ENCODE results near the gene CAMKV. TPM values are rescaled to one million over a fixed set of nuclear protein-coding genes. Genes with fewer than 3 reads are reported as not detected.
A peak's percentile ranks its signal among the peaks of the same experiment; 100 is the strongest.

CAMKV gene
- total RNA-seq, 1 donor from 2014 or later: not detected

GRCh38 chr3:49868862-49869466, 742 bp downstream of the CAMKV start:
- no peaks in the 10 kb centered on the region for H3K9me3 Mint-ChIP-seq
- H3K36me3 Mint-ChIP-seq: no peaks in the 10 kb centered on the region
- no peak for DNase-seq (ENCODE audit: low spot score in 2 of 2, unreplicated experiment in 2 of 2)
- H3K4me1 Mint-ChIP-seq: no peaks in the 10 kb centered on the region
- H3K27me3 Mint-ChIP-seq (ENCODE audit: low read depth): peaks cover 78% of the 10 kb centered on the region
- no peak overlapping the region for H3K4me3 Mint-ChIP-seq
- TF ChIP-seq CTCF (IDR thresholded peaks at IDR 0.05; ENCODE audit: unreplicated experiment): no peak
- no peak overlapping the region for H3K27ac Mint-ChIP-seq

GRCh38 chr3:49867871-49868321, 1.8 kb downstream of the CAMKV start:
- TF ChIP-seq CTCF (IDR thresholded peaks at IDR 0.05; ENCODE audit: unreplicated experiment): no peak
- peak in 1 of 2 experiments; percentile 62 for DNase-seq (ENCODE audit: low spot score in 2 of 2, unreplicated experiment in 2 of 2)
- H3K36me3 Mint-ChIP-seq: no peaks in the 10 kb centered on the region
- H3K9me3 Mint-ChIP-seq: no peaks in the 10 kb centered on the region
- no peaks in the 10 kb centered on the region for H3K4me1 Mint-ChIP-seq
- H3K27ac Mint-ChIP-seq: no peak overlapping the region
- H3K4me3 Mint-ChIP-seq: no peak overlapping the region
- peaks cover 88% of the 10 kb centered on the region for H3K27me3 Mint-ChIP-seq (ENCODE audit: low read depth)

GRCh38 chr3:49867400-49867799, 2.3 kb downstream of the CAMKV start:
- Mint-ChIP-seq H3K36me3 (no peaks in the 10 kb centered on the region), H3K27me3 (ENCODE audit: low read depth) (peaks cover 91% of the 10 kb centered on the region), H3K4me3 (no peak overlapping the region), H3K27ac (no peak overlapping the region), H3K4me1 (no peaks in the 10 kb centered on the region), H3K9me3 (no peaks in the 10 kb centered on the region)
- DNase-seq (ENCODE audit: low spot score in 2 of 2, unreplicated experiment in 2 of 2): no peak
- TF ChIP-seq CTCF (IDR thresholded peaks at IDR 0.05; ENCODE audit: unreplicated experiment): no peak

GRCh38 chr3:49865198-49865784, 4.4 kb downstream of the CAMKV start:
- H3K27ac Mint-ChIP-seq: no peak overlapping the region
- H3K4me1 Mint-ChIP-seq: no peaks in the 10 kb centered on the region

GRCh38 chr3:49864505-49864904, 5.2 kb downstream of the CAMKV start:
- no peak for TF ChIP-seq CTCF (IDR thresholded peaks at IDR 0.05; ENCODE audit: unreplicated experiment)
- H3K27me3 Mint-ChIP-seq (ENCODE audit: low read depth): peaks cover 73% of the 10 kb centered on the region
- H3K4me3 Mint-ChIP-seq: no peak overlapping the region
- no peak overlapping the region for H3K27ac Mint-ChIP-seq
- no peaks in the 10 kb centered on the region for H3K4me1 Mint-ChIP-seq
- H3K9me3 Mint-ChIP-seq: no peaks in the 10 kb centered on the region
- no peaks in the 10 kb centered on the region for H3K36me3 Mint-ChIP-seq
- DNase-seq (ENCODE audit: low spot score in 2 of 2, unreplicated experiment in 2 of 2): no peak

More at GRCh38 chr3:49865198-49865784, 4.4 kb downstream of the CAMKV start:
- H3K27me3 Mint-ChIP-seq (ENCODE audit: low read depth): peaks cover 78% of the 10 kb centered on the region
- no peak for DNase-seq (ENCODE audit: low spot score in 2 of 2, unreplicated experiment in 2 of 2)
- no peaks in the 10 kb centered on the region for H3K9me3 Mint-ChIP-seq
- no peak for TF ChIP-seq CTCF (IDR thresholded peaks at IDR 0.05; ENCODE audit: unreplicated experiment)
- no peak overlapping the region for H3K4me3 Mint-ChIP-seq
- H3K36me3 Mint-ChIP-seq: no peaks in the 10 kb centered on the region
